ENCODE results near the gene AACS.

The AACS gene

GRCh38 chr12:125145196-125145595 lies 80.0 kb downstream of the AACS start:
- no peak overlapping the region for H3K9ac ChIP-seq (ENCODE audit: low read length)
- H3K27me3 ChIP-seq (ENCODE audit: control insufficient read depth in 1 of 2, insufficient read depth in 2 of 2, low read length in 2 of 2) = no peaks in the 10 kb centered on the region
- no peak overlapping the region for H3K27ac ChIP-seq (ENCODE audit: low read depth, low read length)
- no peaks in the 10 kb centered on the region for H3K36me3 ChIP-seq (ENCODE audit: insufficient read depth, low read length)
- H3K4me3 ChIP-seq (ENCODE audit: low read depth in 1 of 2, low read length in 2 of 2) = no peak overlapping the region
- H3K4me1 ChIP-seq (ENCODE audit: insufficient read depth, low read length) = no peaks in the 10 kb centered on the region
- H3K9me3 ChIP-seq (ENCODE audit: low read length) = no peaks in the 10 kb centered on the region

- Histone ChIP-seq H3K27ac (ENCODE audit: low read depth, low read length) (no peak overlapping the region), H3K9me3 (ENCODE audit: low read length) (no peaks in the 10 kb centered on the region)
Observed at GRCh38 chr12:125148316-125148715, 83.1 kb downstream of the AACS start.

GRCh38 chr12:125149160-125150108 lies 84.2 kb downstream of the AACS start:
- H3K4me3 ChIP-seq (ENCODE audit: low read depth in 1 of 2, low read length in 2 of 2) = no peak overlapping the region
- H3K27ac ChIP-seq (ENCODE audit: low read depth, low read length) = no peak overlapping the region
- H3K36me3 ChIP-seq (ENCODE audit: insufficient read depth, low read length) = no peaks in the 10 kb centered on the region
- H3K4me1 ChIP-seq (ENCODE audit: insufficient read depth, low read length) = no peaks in the 10 kb centered on the region
- no peaks in the 10 kb centered on the region for H3K9me3 ChIP-seq (ENCODE audit: low read length)
- no peaks in the 10 kb centered on the region for H3K27me3 ChIP-seq (ENCODE audit: control insufficient read depth in 1 of 2, insufficient read depth in 2 of 2, low read length in 2 of 2)
- no peak overlapping the region for H3K9ac ChIP-seq (ENCODE audit: low read length)

More at GRCh38 chr12:125148316-125148715, 83.1 kb downstream of the AACS start:
- Histone ChIP-seq H3K4me3 (ENCODE audit: low read depth in 1 of 2, low read length in 2 of 2) (no peak overlapping the region), H3K4me1 (ENCODE audit: insufficient read depth, low read length) (no peaks in the 10 kb centered on the region), H3K36me3 (ENCODE audit: insufficient read depth, low read length) (no peaks in the 10 kb centered on the region), H3K9ac (ENCODE audit: low read length) (no peak overlapping the region), H3K27me3 (ENCODE audit: control insufficient read depth in 1 of 2, insufficient read depth in 2 of 2, low read length in 2 of 2) (no peaks in the 10 kb centered on the region)

- H3K4me1 ChIP-seq (ENCODE audit: insufficient read depth, low read length) = no peaks in the 10 kb centered on the region
- no peaks in the 10 kb centered on the region for H3K27me3 ChIP-seq (ENCODE audit: control insufficient read depth in 1 of 2, insufficient read depth in 2 of 2, low read length in 2 of 2)
- no peak overlapping the region for H3K9ac ChIP-seq (ENCODE audit: low read length)
- no peaks in the 10 kb centered on the region for H3K36me3 ChIP-seq (ENCODE audit: insufficient read depth, low read length)
- no peak overlapping the region for H3K4me3 ChIP-seq (ENCODE audit: low read depth in 1 of 2, low read length in 2 of 2)
- no peak overlapping the region for H3K27ac ChIP-seq (ENCODE audit: low read depth, low read length)
- H3K9me3 ChIP-seq (ENCODE audit: low read length) = no peaks in the 10 kb centered on the region
Observed at GRCh38 chr12:125151284-125151683, 86.0 kb downstream of the AACS start.

- Histone ChIP-seq H3K27me3 (ENCODE audit: control insufficient read depth in 1 of 2, insufficient read depth in 2 of 2, low read length in 2 of 2) (no peaks in the 10 kb centered on the region), H3K9me3 (ENCODE audit: low read length) (no peaks in the 10 kb centered on the region), H3K9ac (ENCODE audit: low read length) (no peak overlapping the region), H3K27ac (ENCODE audit: low read depth, low read length) (no peak overlapping the region), H3K4me3 (ENCODE audit: low read depth in 1 of 2, low read length in 2 of 2) (no peak overlapping the region), H3K36me3 (ENCODE audit: insufficient read depth, low read length) (no peaks in the 10 kb centered on the region), H3K4me1 (ENCODE audit: insufficient read depth, low read length) (no peaks in the 10 kb centered on the region)
Observed at GRCh38 chr12:125152463-125152862, 87.2 kb downstream of the AACS start.

- Histone ChIP-seq H3K27ac (ENCODE audit: low read depth, low read length) (no peak overlapping the region), H3K27me3 (ENCODE audit: control insufficient read depth in 1 of 2, insufficient read depth in 2 of 2, low read length in 2 of 2) (no peaks in the 10 kb centered on the region), H3K4me3 (ENCODE audit: low read depth in 1 of 2, low read length in 2 of 2) (no peak overlapping the region), H3K9ac (ENCODE audit: low read length) (no peak overlapping the region), H3K4me1 (ENCODE audit: insufficient read depth, low read length) (no peaks in the 10 kb centered on the region), H3K36me3 (ENCODE audit: insufficient read depth, low read length) (no peaks in the 10 kb centered on the region), H3K9me3 (ENCODE audit: low read length) (no peaks in the 10 kb centered on the region)
Observed at GRCh38 chr12:125155366-125155765, 90.1 kb downstream of the AACS start.

- Histone ChIP-seq H3K9ac (ENCODE audit: low read length) (no peak overlapping the region), H3K9me3 (ENCODE audit: low read length) (no peaks in the 10 kb centered on the region), H3K4me1 (ENCODE audit: insufficient read depth, low read length) (no peaks in the 10 kb centered on the region), H3K27ac (ENCODE audit: low read depth, low read length) (no peak overlapping the region), H3K4me3 (ENCODE audit: low read depth in 1 of 2, low read length in 2 of 2) (no peak overlapping the region), H3K36me3 (ENCODE audit: insufficient read depth, low read length) (no peaks in the 10 kb centered on the region), H3K27me3 (ENCODE audit: control insufficient read depth in 1 of 2, insufficient read depth in 2 of 2, low read length in 2 of 2) (no peaks in the 10 kb centered on the region)
Observed at GRCh38 chr12:125157177-125157576, 91.9 kb downstream of the AACS start.

GRCh38 chr12:125159702-125160101 lies 94.5 kb downstream of the AACS start:
- Histone ChIP-seq H3K27ac (ENCODE audit: low read depth, low read length) (no peak overlapping the region), H3K4me3 (ENCODE audit: low read depth in 1 of 2, low read length in 2 of 2) (no peak overlapping the region), H3K27me3 (ENCODE audit: control insufficient read depth in 1 of 2, insufficient read depth in 2 of 2, low read length in 2 of 2) (no peaks in the 10 kb centered on the region), H3K9me3 (ENCODE audit: low read length) (no peaks in the 10 kb centered on the region), H3K9ac (ENCODE audit: low read length) (no peak overlapping the region), H3K4me1 (ENCODE audit: insufficient read depth, low read length) (no peaks in the 10 kb centered on the region), H3K36me3 (ENCODE audit: insufficient read depth, low read length) (no peaks in the 10 kb centered on the region)

GRCh38 chr12:125160281-125160955 lies 95.2 kb downstream of the AACS start:
- Histone ChIP-seq H3K4me1 (ENCODE audit: insufficient read depth, low read length) (no peaks in the 10 kb centered on the region), H3K36me3 (ENCODE audit: insufficient read depth, low read length) (no peaks in the 10 kb centered on the region), H3K27ac (ENCODE audit: low read depth, low read length) (no peak overlapping the region), H3K9ac (ENCODE audit: low read length) (no peak overlapping the region), H3K27me3 (ENCODE audit: control insufficient read depth in 1 of 2, insufficient read depth in 2 of 2, low read length in 2 of 2) (no peaks in the 10 kb centered on the region), H3K4me3 (ENCODE audit: low read depth in 1 of 2, low read length in 2 of 2) (no peak overlapping the region), H3K9me3 (ENCODE audit: low read length) (no peaks in the 10 kb centered on the region)

GRCh38 chr12:125161712-125162022 lies 96.4 kb downstream of the AACS start:
- no peaks in the 10 kb centered on the region for H3K4me1 ChIP-seq (ENCODE audit: insufficient read depth, low read length)
- H3K27ac ChIP-seq (ENCODE audit: low read depth, low read length) = no peak overlapping the region
- H3K27me3 ChIP-seq (ENCODE audit: control insufficient read depth in 1 of 2, insufficient read depth in 2 of 2, low read length in 2 of 2) = no peaks in the 10 kb centered on the region
- H3K36me3 ChIP-seq (ENCODE audit: insufficient read depth, low read length) = no peaks in the 10 kb centered on the region
- H3K4me3 ChIP-seq (ENCODE audit: low read depth in 1 of 2, low read length in 2 of 2) = no peak overlapping the region
- no peak overlapping the region for H3K9ac ChIP-seq (ENCODE audit: low read length)
- H3K9me3 ChIP-seq (ENCODE audit: low read length) = no peaks in the 10 kb centered on the region

- no peaks in the 10 kb centered on the region for H3K27me3 ChIP-seq (ENCODE audit: control insufficient read depth in 1 of 2, insufficient read depth in 2 of 2, low read length in 2 of 2)
- no peak overlapping the region for H3K9ac ChIP-seq (ENCODE audit: low read length)
- no peaks in the 10 kb centered on the region for H3K36me3 ChIP-seq (ENCODE audit: insufficient read depth, low read length)
- no peaks in the 10 kb centered on the region for H3K4me1 ChIP-seq (ENCODE audit: insufficient read depth, low read length)
- H3K27ac ChIP-seq (ENCODE audit: low read depth, low read length) = no peak overlapping the region
- H3K4me3 ChIP-seq (ENCODE audit: low read depth in 1 of 2, low read length in 2 of 2) = no peak overlapping the region
- no peaks in the 10 kb centered on the region for H3K9me3 ChIP-seq (ENCODE audit: low read length)
Observed at GRCh38 chr12:125162489-125163028, 97.3 kb downstream of the AACS start.

All from muscle layer of colon (tissue), 2 donors.